Endothelial cell of umbilical vein (primary cell): ENCODE results near the gene ANKFN1. TPM values are rescaled to one million over a fixed set of nuclear protein-coding genes. Genes with fewer than 3 reads are reported as not detected.

Experiments used
- BruUV-seq: library from RNA; stranded (reverse); fragments of 400-500 nt; replicated peaks from 2 replicates; lab custom pipeline; 2021; lab: Mats Ljungman, UMichigan
- CTCF ChIA-PET: fragments of 300-600, 350-600 bp; sonication (Branson Sonifier 250); formaldehyde crosslinking; loops from one replicate; lab custom pipeline; 2021; ENCODE audit warnings: antibody characterized with exemption, inconsistent platforms; lab: Charles Lee
- POLR2A ChIA-PET: fragments of 300-600, 350-600 bp; sonication (Branson Sonifier 250); formaldehyde crosslinking; loops from one replicate; lab custom pipeline; 2021; ENCODE audit warnings: antibody characterized with exemption, inconsistent platforms; lab: Charles Lee
- DNase-seq: peaks from one replicate; pipeline ENCODE4 v3.0.0-alpha.2; 2011; ENCODE audit warnings: low read depth, low spot score
- FAIRE-seq: peaks from 2 replicates; lab custom pipeline; 2011; peaks lifted over from hg19 to GRCh38; lab: Jason Lieb, UNC
- H2AFZ ChIP-seq: 2 replicates; pipeline ENCODE4 v1.6.0; 2012; ENCODE audit warnings: low read depth, low read length, control low read depth, inconsistent platforms
- H3K27ac ChIP-seq: 2 replicates; pipeline ENCODE4 v1.5.1; 2011; ENCODE audit warnings: low read depth, mild to moderate bottlenecking, control low read depth, low read length, moderate library complexity; ENCODE audit not compliant: insufficient read depth
- H3K27me3 ChIP-seq, 2 experiments: 2 replicates each; pipeline versions ENCODE4 v1.6.0 to v1.6.1; 2011; ENCODE audit warnings: low read length in 2 of 2, mixed read lengths in 1 of 2; ENCODE audit not compliant: control insufficient read depth in 2 of 2, insufficient read depth in 2 of 2
- H3K36me3 ChIP-seq, 2 experiments: 2 replicates in 1 of 2; 3 replicates in 1 of 2; pipeline ENCODE4 v1.5.1; 2011; ENCODE audit warnings: low read length in 2 of 2, mild to moderate bottlenecking in 1 of 2, moderate library complexity in 1 of 2; ENCODE audit not compliant: control insufficient read depth in 2 of 2, insufficient read depth in 2 of 2; ENCODE audit errors: extremely low read depth in 1 of 2
- H3K4me1 ChIP-seq: 3 replicates; pipeline ENCODE4 v1.5.1; 2011; ENCODE audit warnings: mild to moderate bottlenecking, low read length; ENCODE audit not compliant: control insufficient read depth, insufficient read depth; ENCODE audit errors: extremely low read depth
- H3K4me2 ChIP-seq: 2 replicates; pipeline ENCODE4 v1.6.1; 2011; ENCODE audit warnings: low read length, control low read depth, mixed read lengths; ENCODE audit not compliant: insufficient read depth
- H3K4me3 ChIP-seq, 3 experiments: fragments of 200-600 bp in 1 of 3; sonication (generic), shearing (Covaris generic) in 1 of 3; replicated peaks in 1 of 3; 2 replicates each; pipeline ENCODE4 v1.5.1; 2011 to 2016; ENCODE audit warnings: control low read depth in 3 of 3, low read length in 3 of 3, mild to moderate bottlenecking in 2 of 3, inconsistent platforms in 1 of 3, low read depth in 1 of 3, moderate library complexity in 1 of 3; ENCODE audit not compliant: insufficient read depth in 1 of 3
- H3K79me2 ChIP-seq: 2 replicates; pipeline ENCODE4 v1.6.0; 2012; ENCODE audit warnings: low read length, inconsistent platforms; ENCODE audit not compliant: control insufficient read depth, insufficient read depth
- H3K9ac ChIP-seq: replicated peaks from 2 replicates; pipeline ENCODE3; 2011; ENCODE audit warnings: low read length, control low read depth; ENCODE audit not compliant: insufficient read depth; ENCODE audit errors: extremely low read depth
- H3K9me1 ChIP-seq: replicated peaks from 3 replicates; pipeline ENCODE4 v1.6.0; 2011; ENCODE audit warnings: mild to moderate bottlenecking, low read length; ENCODE audit not compliant: control insufficient read depth, insufficient read depth; ENCODE audit errors: extremely low read depth
- H3K9me3 ChIP-seq: replicated peaks from 2 replicates; pipeline ENCODE4 v1.5.1; 2012; ENCODE audit warnings: low read length, inconsistent platforms; ENCODE audit not compliant: control insufficient read depth, insufficient read depth
- H4K20me1 ChIP-seq: replicated peaks from 2 replicates; pipeline ENCODE3; 2011; ENCODE audit warnings: mild to moderate bottlenecking, low read length; ENCODE audit not compliant: control insufficient read depth, insufficient read depth; ENCODE audit errors: extremely low read depth
- FOS ChIP-seq: IDR thresholded peaks from 2 replicates; pipeline ENCODE4 v1.6.1; 2011; ENCODE audit warnings: mild to moderate bottlenecking, low read length, moderate library complexity, borderline replicate concordance; ENCODE audit not compliant: insufficient read depth
- GATA2 ChIP-seq: IDR thresholded peaks from 2 replicates; pipeline ENCODE4 v1.7.0; 2011; ENCODE audit warnings: low read depth, mild to moderate bottlenecking, moderate library complexity, mixed read lengths, low read length; ENCODE audit not compliant: insufficient read length, insufficient read depth
- MYC ChIP-seq: IDR thresholded peaks from one replicate; pipeline ENCODE4 v1.6.1; 2011; ENCODE audit warnings: mild to moderate bottlenecking, low read depth, low read length
- POLR2A ChIP-seq: IDR thresholded peaks from 2 replicates; pipeline ENCODE4 v1.6.1; 2012; ENCODE audit warnings: low read depth, mild to moderate bottlenecking, control low read depth, low read length
- dilution Hi-C: fragments of 300-500 bp; cut with MboI; formaldehyde crosslinking; loops from one replicate; pipeline ENCODE4 v1.15.0; 2019; ENCODE audit warnings: low sequenced_read_pairs; ENCODE audit not compliant: extremely low pct_ligation_motif_present
- intact Hi-C: fragments of 100-400 bp; cut with micrococcal nuclease; formaldehyde crosslinking; loops from one replicate; pipeline ENCODE4 v1.10.0; 2022
- polyA plus RNA-seq, 4 experiments: library from polyadenylated mRNA; depleted of rRNA in 3 of 4; stranded (reverse) in 3 of 4; unstranded in 1 of 4; fragments of >200 nt; gene quantifications; 2 replicates each; pipeline versions ENCODE4 v1.2.1 to v1.2.3, GENCODE V29; 2011 to 2012; ENCODE audit warnings: missing spikeins in 1 of 4
- total RNA-seq: library from RNA; stranded (reverse); gene quantifications from 2 replicates; pipeline ENCODE4 v1.2.3, GENCODE V29; 2021
- TF ChIP-seq, protein P1 (sequence below): IDR thresholded peaks from 2 replicates; pipeline ENCODE4 v1.6.1; 2011; ENCODE audit not compliant: insufficient read depth, insufficient read length
- TF ChIP-seq, protein P2 (sequence below), 2 donors: IDR thresholded peaks; 1 replicate in 1 of 2; 2 replicates in 1 of 2; pipeline ENCODE4 v1.5.1; 2011; ENCODE audit warnings: low read length in 2 of 2, mild to moderate bottlenecking in 2 of 2, moderate library complexity in 2 of 2, control low read depth in 1 of 2, inconsistent platforms in 1 of 2, low read depth in 1 of 2; ENCODE audit not compliant: insufficient read depth in 1 of 2; ENCODE audit errors: extremely low read depth in 1 of 2

Gene ANKFN1
- total and polyA plus RNA-seq, 2 donors (not counting 3 experiments of a cell fraction or from before 2014, with no cell fraction given), result 0.15 TPM; not detected in 1

DNA sequence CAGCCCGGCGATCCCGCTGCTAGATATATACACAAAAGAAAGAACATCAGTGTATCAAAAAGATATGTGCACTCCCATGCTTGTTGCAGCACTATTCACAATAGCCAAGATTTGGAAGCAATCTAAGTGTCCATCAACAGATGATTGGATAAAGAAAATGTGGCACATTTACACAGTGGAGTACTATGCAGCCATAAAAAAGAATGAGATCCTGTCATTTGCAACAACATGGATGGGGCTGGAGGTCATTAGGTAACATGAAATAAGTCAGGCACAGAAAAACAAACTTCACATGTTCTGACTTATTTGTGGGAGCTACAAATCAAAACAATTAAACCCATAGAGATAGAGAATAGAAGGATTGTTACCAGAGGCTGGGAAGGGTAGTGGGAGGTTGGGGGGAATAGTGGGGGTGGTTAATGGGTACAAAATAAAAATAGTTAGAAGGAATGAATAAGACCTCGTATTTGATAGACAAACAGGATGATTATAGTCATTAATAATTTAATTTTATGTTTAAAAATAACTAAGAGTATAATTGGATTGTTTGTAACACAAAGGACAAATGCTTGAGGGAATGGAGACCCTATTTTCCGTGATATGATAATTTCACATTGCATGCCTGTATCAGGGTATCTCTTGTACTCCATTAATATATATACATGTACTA, 263.5 kb downstream of the ANKFN1 start:
- Histone ChIP-seq H3K27ac (no peak overlapping the region), H4K20me1 (no peaks in the 10 kb centered on the region), H3K4me1 (no peaks in the 10 kb centered on the region), H3K36me3 (no peaks in the 10 kb centered on the region), H3K27me3 (no peaks in the 10 kb centered on the region), H3K9me3 (no peaks in the 10 kb centered on the region), H3K79me2 (no peaks in the 10 kb centered on the region), H3K9ac (no peak overlapping the region), H2AFZ (no peak overlapping the region), H3K9me1 (no peaks in the 10 kb centered on the region), H3K4me2 (no peak overlapping the region), H3K4me3 (no peak overlapping the region)
- dilution Hi-C loops (no loop called here), intact Hi-C loops (no loop called here)
- FAIRE-seq (no peak), DNase-seq (no peak)
- ChIA-PET CTCF (no interaction called here), POLR2A (no interaction called here)
- no peak for TF ChIP-seq MYC
- TF ChIP-seq, protein P1, sequence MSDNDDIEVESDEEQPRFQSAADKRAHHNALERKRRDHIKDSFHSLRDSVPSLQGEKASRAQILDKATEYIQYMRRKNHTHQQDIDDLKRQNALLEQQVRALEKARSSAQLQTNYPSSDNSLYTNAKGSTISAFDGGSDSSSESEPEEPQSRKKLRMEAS, result no peak
- no peak for TF ChIP-seq FOS
- TF ChIP-seq POLR2A, result no peak
- TF ChIP-seq GATA2, result no peak
- TF ChIP-seq, protein P2, sequence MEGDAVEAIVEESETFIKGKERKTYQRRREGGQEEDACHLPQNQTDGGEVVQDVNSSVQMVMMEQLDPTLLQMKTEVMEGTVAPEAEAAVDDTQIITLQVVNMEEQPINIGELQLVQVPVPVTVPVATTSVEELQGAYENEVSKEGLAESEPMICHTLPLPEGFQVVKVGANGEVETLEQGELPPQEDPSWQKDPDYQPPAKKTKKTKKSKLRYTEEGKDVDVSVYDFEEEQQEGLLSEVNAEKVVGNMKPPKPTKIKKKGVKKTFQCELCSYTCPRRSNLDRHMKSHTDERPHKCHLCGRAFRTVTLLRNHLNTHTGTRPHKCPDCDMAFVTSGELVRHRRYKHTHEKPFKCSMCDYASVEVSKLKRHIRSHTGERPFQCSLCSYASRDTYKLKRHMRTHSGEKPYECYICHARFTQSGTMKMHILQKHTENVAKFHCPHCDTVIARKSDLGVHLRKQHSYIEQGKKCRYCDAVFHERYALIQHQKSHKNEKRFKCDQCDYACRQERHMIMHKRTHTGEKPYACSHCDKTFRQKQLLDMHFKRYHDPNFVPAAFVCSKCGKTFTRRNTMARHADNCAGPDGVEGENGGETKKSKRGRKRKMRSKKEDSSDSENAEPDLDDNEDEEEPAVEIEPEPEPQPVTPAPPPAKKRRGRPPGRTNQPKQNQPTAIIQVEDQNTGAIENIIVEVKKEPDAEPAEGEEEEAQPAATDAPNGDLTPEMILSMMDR (IDR thresholded peaks at IDR 0.05; ENCODE audit: extremely low read depth in 1 of 2, insufficient read depth in 1 of 2, low read depth in 1 of 2, low read length in 2 of 2), result no peak
- no TSS peak for BruUV-seq
